Gastrocnemius medialis (tissue), 4 donors: ENCODE data around the gene ADAMTSL1.

ENCODE experiments used
- POLR2A ChIP-seq, 2 donors: fragments of 450-650 bp; IDR thresholded peaks; one replicate each; pipeline ENCODE4 v1.6.1; 2017; ENCODE audit warnings: antibody characterized with exemption in 2 of 2, mild to moderate bottlenecking in 2 of 2, moderate library complexity in 2 of 2
- TF ChIP-seq, protein P1 (sequence below), 5 experiments: fragments of 450-650 bp in 3 of 5; fragments of 200-600 bp in 2 of 5; sonication (generic) in 2 of 5; IDR thresholded peaks in 4 of 5; conservative IDR thresholded peaks in 1 of 5; 1 replicate in 4 of 5; 2 replicates in 1 of 5; pipeline ENCODE4 v1.5.1; 2016 to 2019; ENCODE audit warnings: antibody characterized with exemption in 5 of 5, mild to moderate bottlenecking in 3 of 5, moderate library complexity in 3 of 5

DNA sequence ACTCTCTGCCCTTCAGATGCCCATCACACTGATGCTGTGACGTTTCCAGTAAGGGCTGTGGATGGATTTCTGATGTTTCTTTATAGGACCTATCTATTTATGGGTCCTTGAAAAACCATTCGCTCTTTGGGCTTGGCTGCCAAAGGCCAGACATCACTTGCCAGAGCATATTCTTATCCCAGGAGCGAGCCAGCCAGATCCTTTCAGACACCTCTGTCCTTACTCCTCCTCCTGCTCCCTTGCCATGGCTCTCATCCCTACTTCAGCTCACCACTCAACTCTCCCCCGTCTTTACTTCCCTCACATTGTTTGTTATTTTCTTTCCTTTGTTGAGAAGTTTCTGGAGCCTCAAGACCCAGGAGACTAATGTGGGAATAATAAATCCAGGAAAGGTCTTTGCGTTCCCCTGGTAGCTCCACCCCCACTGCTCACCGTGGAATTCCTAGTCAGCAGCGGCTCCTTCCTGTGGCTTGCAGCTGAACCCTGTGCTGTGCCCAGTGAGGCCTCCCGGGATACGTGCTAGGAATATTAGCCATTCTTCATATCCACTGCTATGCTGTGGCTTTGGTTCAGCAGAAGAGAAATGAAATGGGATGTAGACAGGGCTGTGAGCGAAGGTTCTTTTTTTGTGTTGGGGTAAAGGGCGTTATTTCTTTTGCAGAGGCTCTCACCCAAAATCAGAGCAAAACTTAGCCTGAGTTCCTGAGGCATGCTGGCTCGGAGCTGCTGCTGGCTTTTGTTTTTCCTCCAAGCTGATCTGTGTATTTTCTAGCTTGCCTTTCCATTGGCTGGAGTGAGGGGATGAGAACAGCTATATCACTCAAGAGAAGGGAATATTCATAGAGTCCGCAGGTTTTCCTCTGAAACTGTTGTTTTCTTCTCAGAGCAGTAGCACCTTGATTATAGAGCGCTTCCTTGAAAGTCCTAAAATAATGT, 387.9 kb downstream of the ADAMTSL1 start:
- TF ChIP-seq, protein P1, sequence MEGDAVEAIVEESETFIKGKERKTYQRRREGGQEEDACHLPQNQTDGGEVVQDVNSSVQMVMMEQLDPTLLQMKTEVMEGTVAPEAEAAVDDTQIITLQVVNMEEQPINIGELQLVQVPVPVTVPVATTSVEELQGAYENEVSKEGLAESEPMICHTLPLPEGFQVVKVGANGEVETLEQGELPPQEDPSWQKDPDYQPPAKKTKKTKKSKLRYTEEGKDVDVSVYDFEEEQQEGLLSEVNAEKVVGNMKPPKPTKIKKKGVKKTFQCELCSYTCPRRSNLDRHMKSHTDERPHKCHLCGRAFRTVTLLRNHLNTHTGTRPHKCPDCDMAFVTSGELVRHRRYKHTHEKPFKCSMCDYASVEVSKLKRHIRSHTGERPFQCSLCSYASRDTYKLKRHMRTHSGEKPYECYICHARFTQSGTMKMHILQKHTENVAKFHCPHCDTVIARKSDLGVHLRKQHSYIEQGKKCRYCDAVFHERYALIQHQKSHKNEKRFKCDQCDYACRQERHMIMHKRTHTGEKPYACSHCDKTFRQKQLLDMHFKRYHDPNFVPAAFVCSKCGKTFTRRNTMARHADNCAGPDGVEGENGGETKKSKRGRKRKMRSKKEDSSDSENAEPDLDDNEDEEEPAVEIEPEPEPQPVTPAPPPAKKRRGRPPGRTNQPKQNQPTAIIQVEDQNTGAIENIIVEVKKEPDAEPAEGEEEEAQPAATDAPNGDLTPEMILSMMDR (IDR thresholded peaks at IDR 0.05 in 4 of 5, conservative IDR thresholded peaks at IDR 0.05 in 1 of 5): no peak
- TF ChIP-seq POLR2A (IDR thresholded peaks at IDR 0.05): no peak
